Effector memory CD4-positive, alpha-beta T cell (primary cell): ENCODE results near the gene SMPX.
A peak's percentile ranks its signal among the peaks of the same experiment; 100 is the strongest.

Experiments used
- DNase-seq, 3 donors: peaks; one replicate each; pipeline ENCODE4 v3.0.0-alpha.2; 2020
- H3K27ac ChIP-seq: 2 replicates; pipeline ENCODE4 v1.7.0; 2013; ENCODE audit warnings: mild to moderate bottlenecking, low read length, moderate library complexity; ENCODE audit not compliant: insufficient read depth, poor library complexity, severe bottlenecking
- H3K27me3 ChIP-seq: replicated peaks from 2 replicates; pipeline ENCODE4 v1.7.0; 2013; ENCODE audit warnings: mild to moderate bottlenecking, low read length; ENCODE audit not compliant: insufficient read depth, control insufficient read depth, poor library complexity, severe bottlenecking
- H3K36me3 ChIP-seq: 2 replicates; pipeline ENCODE4 v1.7.0; 2013; ENCODE audit warnings: mild to moderate bottlenecking, low read length, moderate library complexity; ENCODE audit not compliant: control insufficient read depth, insufficient read depth
- H3K4me1 ChIP-seq: 2 replicates; pipeline ENCODE4 v1.7.0; 2013; ENCODE audit warnings: low read length, mild to moderate bottlenecking; ENCODE audit not compliant: control insufficient read depth, insufficient read depth, poor library complexity, severe bottlenecking
- H3K4me3 ChIP-seq: 2 replicates; pipeline ENCODE4 v1.7.0; 2013; ENCODE audit warnings: low read length, low read depth, mild to moderate bottlenecking; ENCODE audit not compliant: insufficient read depth, poor library complexity, severe bottlenecking
- H3K9me3 ChIP-seq: 2 replicates; pipeline ENCODE4 v1.7.0; 2013; ENCODE audit warnings: mild to moderate bottlenecking, low read length, moderate library complexity; ENCODE audit not compliant: control insufficient read depth

SMPX gene

DNA sequence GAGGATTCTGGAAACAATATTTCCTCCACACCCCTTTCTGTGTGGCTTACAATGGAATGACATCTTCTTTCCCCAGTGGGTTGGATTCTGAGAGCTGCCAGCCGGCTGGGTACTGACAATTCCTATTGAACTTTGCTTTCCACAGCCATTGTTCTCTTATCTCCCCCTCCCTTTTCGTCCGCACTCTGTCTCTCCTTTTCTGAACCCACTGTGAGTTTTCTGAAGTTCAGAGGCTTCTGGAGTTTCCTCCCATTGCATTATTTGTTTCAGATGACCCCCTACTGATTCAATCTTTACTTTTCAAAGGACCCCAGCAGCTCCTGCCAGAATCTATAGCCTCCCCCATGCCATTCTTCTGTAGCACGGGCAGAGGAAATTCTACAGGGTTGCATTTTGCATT lies 10.4 kb downstream of the SMPX start:
- Histone ChIP-seq H3K27ac (no peak overlapping the region), H3K27me3 (no peaks in the 10 kb centered on the region), H3K36me3 (no peaks in the 10 kb centered on the region), H3K4me1 (no peaks in the 10 kb centered on the region), H3K4me3 (no peak overlapping the region), H3K9me3 (no peaks in the 10 kb centered on the region)
- no peak for DNase-seq

DNA sequence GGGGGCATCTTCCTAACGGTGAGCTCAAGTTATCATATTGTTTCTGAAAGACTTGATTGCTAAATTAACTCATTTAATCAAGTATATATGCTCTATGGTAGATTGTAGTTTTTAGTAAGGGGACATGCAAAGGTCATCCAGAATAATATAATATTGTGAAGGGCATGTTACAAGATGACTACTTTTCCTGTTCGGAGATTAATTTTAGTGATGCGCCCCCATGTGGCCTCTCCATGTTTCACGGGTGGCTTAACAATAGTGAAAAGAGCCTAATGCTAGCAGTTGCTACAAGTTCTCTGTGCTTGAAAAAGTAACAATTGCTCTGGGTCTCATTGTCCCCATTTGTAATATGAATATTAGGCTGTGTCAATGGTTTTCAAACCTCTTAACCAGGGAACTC lies 12.2 kb downstream of the SMPX start:
- H3K27ac ChIP-seq, result no peak overlapping the region
- no peaks in the 10 kb centered on the region for H3K27me3 ChIP-seq
- no peak overlapping the region for H3K4me3 ChIP-seq
- no peaks in the 10 kb centered on the region for H3K4me1 ChIP-seq
- peak in 1 of 3 donors; percentile 26 for DNase-seq
- no peaks in the 10 kb centered on the region for H3K9me3 ChIP-seq
- H3K36me3 ChIP-seq, result no peaks in the 10 kb centered on the region

DNA sequence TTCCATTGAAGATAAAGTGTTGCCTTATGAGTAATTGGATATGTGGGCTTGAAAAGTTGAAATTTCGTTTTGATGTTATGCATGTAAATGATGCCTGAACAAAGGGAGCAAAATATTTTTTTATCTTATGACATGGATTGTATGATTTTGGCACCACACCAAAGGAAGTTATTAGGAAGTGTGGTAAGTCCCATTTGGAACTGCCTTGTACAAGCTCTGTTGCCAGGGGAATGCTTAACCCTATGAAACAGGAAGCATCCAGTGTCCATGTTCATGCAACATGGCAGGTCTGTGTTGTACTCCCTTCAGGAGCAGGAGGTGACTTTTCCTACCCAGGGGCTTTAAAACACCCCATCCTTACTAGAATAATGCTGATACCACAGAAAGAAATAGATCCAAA lies 13.2 kb downstream of the SMPX start:
- no peaks in the 10 kb centered on the region for H3K4me1 ChIP-seq
- no peak overlapping the region for H3K4me3 ChIP-seq
- H3K36me3 ChIP-seq, result no peaks in the 10 kb centered on the region
- H3K27me3 ChIP-seq, result no peaks in the 10 kb centered on the region
- H3K27ac ChIP-seq, result no peak overlapping the region
- no peak for DNase-seq
- H3K9me3 ChIP-seq, result no peaks in the 10 kb centered on the region

DNA sequence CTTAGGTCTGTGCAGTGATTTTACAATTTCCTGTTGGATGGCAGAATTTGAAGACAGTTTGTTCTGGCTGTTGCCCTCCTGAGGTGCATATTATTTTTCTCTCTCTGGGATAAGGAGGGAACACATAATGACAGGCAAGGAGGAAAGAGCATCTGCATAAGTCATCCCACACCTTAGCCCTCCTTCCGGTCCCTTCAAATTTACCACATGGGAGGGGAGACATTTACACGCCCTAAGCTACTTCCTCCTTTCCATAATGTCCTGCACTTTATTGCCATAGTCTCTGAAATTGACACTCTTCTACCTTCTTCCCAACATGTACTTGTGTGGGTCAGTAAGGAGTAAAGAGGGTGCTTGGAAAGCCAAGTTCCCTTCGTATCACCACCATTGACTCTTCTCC lies 13.9 kb downstream of the SMPX start:
- Histone ChIP-seq H3K4me1 (no peaks in the 10 kb centered on the region), H3K9me3 (no peaks in the 10 kb centered on the region), H3K27me3 (no peaks in the 10 kb centered on the region), H3K27ac (no peak overlapping the region), H3K4me3 (no peak overlapping the region), H3K36me3 (no peaks in the 10 kb centered on the region)
- DNase-seq, result no peak

DNA sequence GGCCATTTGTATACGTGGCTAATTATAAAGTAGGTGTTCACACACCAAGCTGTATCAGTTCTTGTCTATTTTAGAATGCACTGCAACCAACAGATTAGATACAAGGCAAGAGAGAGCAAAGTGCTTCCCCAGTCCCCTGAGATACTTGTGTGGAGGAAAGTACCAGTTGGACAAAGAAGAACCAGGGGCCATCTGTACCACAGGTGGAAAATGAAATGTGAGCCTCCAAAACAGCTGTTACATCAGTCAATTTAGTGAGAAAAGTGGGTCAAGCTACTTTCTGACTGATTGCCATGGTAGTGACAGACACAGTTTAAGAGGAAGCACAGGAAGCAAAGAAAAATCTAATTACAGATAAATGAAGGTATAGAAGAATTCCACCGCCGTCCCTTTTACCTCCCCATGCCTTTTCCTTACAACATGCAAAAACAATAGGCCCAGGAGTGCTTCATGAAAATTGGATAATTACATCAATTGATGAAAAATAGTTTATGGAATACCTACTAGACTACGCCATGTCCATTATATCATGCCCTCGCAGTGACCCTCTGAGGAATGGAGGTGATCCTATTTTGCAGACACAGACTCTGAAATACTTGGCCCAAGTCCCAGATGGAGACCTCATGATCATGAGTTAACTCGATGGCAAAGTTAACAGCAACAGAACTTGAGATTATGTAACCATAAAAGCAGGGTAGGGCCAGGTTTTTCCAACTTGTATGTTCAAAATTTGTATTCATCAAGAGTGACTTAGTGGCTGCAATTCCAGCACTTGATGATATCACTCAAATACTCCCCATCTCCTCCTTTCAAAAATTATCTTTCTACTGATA lies 15.8 kb downstream of the SMPX start:
- Histone ChIP-seq H3K27me3 (no peaks in the 10 kb centered on the region), H3K27ac (no peak overlapping the region), H3K4me1 (no peaks in the 10 kb centered on the region), H3K9me3 (no peaks in the 10 kb centered on the region), H3K4me3 (no peak overlapping the region), H3K36me3 (no peaks in the 10 kb centered on the region)
- DNase-seq, result no peak

DNA sequence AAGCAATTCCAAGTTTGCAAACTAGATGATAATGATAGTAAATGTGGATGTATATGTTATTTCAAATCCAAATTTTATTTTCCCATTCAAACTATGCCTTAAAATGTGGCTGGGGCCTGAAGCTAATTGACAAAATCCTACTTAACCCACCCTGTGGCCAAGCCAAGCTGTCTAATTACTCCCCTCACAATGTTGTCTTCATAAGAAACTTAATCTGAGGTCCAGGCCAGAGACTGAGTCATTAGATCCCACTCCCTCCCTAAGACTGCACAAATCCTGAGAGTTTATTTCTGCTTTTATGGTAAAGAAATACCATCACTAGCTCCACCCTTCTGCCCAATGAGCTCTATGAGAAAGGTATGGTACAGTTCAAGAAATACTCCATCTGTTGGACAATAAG lies 16.6 kb downstream of the SMPX start:
- Histone ChIP-seq H3K27me3 (no peaks in the 10 kb centered on the region), H3K4me1 (no peaks in the 10 kb centered on the region), H3K9me3 (no peaks in the 10 kb centered on the region), H3K36me3 (no peaks in the 10 kb centered on the region), H3K4me3 (no peak overlapping the region), H3K27ac (no peak overlapping the region)
- DNase-seq, result no peak

DNA sequence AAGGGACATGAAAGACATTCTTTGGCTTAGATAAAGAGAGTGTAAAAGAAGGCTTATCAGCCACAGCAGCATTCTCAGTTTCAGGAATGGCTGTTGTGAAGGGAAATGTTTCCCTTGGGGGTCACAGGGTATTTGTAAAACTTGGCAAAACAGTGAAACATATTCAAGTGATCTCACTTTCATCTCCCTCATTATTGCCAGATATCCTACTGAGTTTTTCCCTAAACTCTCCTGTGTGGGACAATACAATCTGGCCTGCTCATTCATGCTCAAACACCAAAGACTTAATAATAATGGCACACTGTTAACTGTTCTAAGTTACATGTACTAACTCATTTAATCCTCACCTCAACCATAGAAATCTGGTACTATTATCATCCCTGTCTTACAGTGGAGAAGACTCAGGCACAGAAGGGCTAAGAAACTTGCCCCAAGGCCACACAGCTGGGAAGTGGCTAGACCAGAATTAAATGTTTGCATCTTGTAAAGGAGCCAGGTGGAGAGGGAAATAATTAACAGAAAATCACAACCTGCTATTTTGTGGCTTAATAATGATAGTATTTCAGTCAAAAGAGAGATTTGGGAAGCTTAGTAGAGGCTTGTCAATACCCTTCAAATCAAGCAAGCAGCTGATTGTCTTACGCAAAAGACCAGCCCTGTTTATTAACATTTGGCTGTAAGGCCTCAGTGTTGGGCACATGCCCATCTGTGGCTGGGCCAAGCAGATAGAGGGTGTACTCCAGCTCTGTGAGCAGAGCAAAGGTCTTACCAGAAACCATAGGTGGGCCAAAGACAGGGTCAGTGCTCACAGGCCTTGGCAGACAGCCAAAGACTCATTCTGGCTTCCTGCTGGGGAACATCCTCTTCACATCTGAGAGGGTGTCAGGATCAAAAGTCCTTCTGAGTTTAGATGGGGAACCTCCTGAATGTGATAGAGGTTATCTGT lies 17.3 kb downstream of the SMPX start:
- H3K9me3 ChIP-seq, result no peaks in the 10 kb centered on the region
- no peaks in the 10 kb centered on the region for H3K36me3 ChIP-seq
- no peaks in the 10 kb centered on the region for H3K4me1 ChIP-seq
- DNase-seq, result no peak
- H3K27me3 ChIP-seq, result no peaks in the 10 kb centered on the region
- H3K27ac ChIP-seq, result no peak overlapping the region
- no peak overlapping the region for H3K4me3 ChIP-seq

DNA sequence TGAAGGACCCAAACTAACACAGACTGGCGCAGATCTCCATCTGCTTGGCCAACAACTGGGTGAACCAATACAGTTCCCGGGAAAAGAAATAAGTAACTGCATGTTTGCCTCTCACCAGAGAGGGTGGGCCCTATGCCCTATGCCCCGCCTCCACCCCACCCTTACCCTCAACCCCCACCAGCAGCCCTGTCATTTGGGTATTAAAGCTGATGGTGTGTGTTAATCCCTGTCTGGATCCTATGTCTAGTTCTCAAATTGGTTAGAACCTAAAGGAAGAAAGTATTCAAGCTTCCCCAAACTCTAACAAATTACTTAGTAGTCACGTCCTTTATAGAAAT lies 19.0 kb downstream of the SMPX start:
- no peaks in the 10 kb centered on the region for H3K36me3 ChIP-seq
- no peaks in the 10 kb centered on the region for H3K9me3 ChIP-seq
- no peaks in the 10 kb centered on the region for H3K4me1 ChIP-seq
- no peaks in the 10 kb centered on the region for H3K27me3 ChIP-seq
- H3K4me3 ChIP-seq, result no peak overlapping the region
- H3K27ac ChIP-seq, result no peak overlapping the region
- DNase-seq, result no peak

DNA sequence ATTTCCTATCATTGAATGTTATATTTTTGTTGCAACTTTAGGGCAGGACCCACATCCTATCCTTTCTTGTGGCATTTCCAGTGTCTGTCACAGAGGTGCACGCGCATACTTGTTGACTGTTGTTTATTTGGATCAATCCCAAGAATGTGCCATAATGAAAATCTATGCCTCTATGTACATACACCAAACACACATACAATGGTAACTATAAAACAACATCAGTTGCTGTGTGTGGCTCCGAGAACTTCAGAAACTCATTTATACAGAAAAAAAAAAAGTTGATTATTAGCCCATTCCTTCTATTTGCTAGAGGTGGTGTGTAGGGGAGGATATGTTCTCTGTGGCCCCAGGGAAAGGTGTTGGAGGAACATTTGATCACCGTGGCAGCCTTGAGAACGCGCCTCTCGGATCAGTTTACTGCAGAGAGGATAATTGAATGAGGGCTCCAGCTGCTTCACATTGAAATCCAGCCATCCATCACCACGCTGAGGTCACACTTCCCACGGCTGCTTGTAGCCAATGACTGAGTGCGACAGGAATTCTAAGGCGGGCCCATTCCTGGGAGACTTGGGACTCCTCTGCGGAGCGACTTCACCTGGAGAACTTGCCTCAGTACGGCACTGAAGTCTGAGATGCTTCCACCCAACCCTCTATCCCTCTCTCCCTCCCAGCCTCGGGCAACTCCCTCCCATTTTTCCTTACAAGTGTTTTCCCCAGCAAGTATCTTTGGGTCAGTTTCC lies 19.5 kb downstream of the SMPX start:
- no peaks in the 10 kb centered on the region for H3K4me1 ChIP-seq
- no peaks in the 10 kb centered on the region for H3K36me3 ChIP-seq
- no peak for DNase-seq
- no peak overlapping the region for H3K4me3 ChIP-seq
- H3K27me3 ChIP-seq, result no peaks in the 10 kb centered on the region
- no peak overlapping the region for H3K27ac ChIP-seq
- no peaks in the 10 kb centered on the region for H3K9me3 ChIP-seq

DNA sequence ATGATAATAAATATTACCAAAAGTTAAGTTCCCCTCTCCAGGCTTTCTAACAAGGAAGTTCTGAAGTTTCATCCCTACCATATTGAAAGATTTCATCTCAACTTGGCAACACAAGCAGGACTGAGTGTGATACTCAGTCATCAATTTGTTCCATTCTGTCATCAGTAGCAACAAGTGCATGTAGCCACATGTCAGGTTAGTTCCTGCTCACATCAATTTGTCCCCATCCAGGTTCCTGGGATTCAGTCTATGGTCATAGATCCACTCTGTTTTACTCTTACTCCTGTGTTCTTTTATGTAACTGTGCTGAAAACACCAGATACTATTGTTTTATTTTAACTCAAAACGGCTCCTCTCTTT lies 22.2 kb downstream of the SMPX start:
- Histone ChIP-seq H3K27me3 (no peaks in the 10 kb centered on the region), H3K4me3 (no peak overlapping the region), H3K4me1 (no peaks in the 10 kb centered on the region), H3K36me3 (no peaks in the 10 kb centered on the region), H3K27ac (no peak overlapping the region), H3K9me3 (no peaks in the 10 kb centered on the region)
- DNase-seq, result no peak
